ENCODE measurements around the gene EEIG1. TPM values are rescaled to one million over a fixed set of nuclear protein-coding genes. Genes with fewer than 3 reads are reported as not detected.

Gene EEIG1
- total RNA-seq, 2 donors from 2014 or later: 254 to 268 TPM

DNA sequence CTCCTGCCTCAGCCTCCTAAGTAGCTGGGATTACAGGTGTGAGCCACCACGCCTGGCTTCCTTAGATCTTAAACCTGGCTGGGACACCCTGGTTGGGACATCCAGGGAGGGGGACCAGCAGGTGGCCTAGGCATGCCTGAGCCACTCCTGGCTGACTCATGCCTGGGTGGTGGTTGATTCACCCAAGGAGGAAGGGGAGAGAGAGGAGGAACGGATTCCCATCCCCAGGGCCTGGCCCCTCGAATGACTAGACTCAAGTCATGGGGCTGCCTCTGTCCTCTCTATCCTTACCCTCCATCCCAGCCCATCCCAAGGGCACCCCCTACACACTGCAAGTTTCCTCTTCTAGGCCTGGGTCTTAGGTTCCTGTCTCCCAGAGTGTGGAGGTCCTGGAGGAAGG lies 12.7 kb downstream of the EEIG1 start:
- Mint-ChIP-seq H3K4me3 (peak overlapping the region; percentile 97), H3K27ac (peak overlapping the region; percentile 99), H3K27me3 (no peaks in the 10 kb centered on the region), H3K4me1 (peaks cover 86% of the 10 kb centered on the region), H3K36me3 (ENCODE audit: low read depth) (peaks cover 4% of the 10 kb centered on the region)
- no peaks in the 10 kb centered on the region for H3K9me3 ChIP-seq (ENCODE audit: control insufficient read depth, low read length, poor library complexity, severe bottlenecking)
- ATAC-seq (no peak), DNase-seq (no peak)

GRCh38 chr9:127967151-127967809 lies 13.5 kb downstream of the EEIG1 start:
- H3K4me3 Mint-ChIP-seq: peak overlapping the region; percentile 85
- peak overlapping the region; percentile 99 for H3K27ac Mint-ChIP-seq
- H3K9me3 ChIP-seq (ENCODE audit: control insufficient read depth, low read length, poor library complexity, severe bottlenecking): no peaks in the 10 kb centered on the region
- DNase-seq (no peak), ATAC-seq (no peak)
- peaks cover 85% of the 10 kb centered on the region for H3K4me1 Mint-ChIP-seq
- no peaks in the 10 kb centered on the region for H3K27me3 Mint-ChIP-seq
- peaks cover 4% of the 10 kb centered on the region for H3K36me3 Mint-ChIP-seq (ENCODE audit: low read depth)

DNA sequence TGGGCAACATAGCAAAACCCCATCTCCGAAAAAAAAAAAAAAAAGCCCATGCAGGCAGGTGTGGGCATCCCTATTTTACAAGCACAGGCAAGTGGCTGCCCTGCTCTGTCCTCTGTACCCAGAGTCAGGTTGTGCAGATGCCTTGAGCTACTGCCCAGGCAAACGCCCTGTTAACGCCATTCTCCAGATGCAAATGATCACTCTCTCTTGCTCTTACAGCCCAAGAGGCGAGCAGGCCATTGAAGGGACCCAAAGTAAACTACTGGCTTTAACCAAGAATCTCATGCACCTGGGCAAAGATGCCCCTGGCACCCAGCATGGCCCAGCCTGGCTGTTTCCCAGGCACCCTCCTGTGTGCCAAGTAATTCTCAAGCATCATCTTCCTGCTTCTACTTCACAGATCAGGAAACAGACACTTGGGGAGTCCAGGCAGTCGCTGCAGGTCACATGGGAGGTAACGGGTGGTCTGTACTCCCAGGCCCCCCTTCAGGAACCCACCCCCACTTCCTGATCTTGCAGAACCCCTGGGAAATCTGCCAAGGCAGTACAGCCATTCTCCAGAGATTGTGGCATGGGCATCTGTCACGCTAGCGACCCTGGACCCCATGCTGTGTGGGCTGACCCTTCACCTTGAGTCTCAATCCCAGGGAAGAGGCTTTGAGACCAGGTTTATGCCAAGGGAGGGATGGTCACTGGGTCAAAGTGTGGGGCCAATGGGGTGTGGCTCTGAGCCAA lies 14.2 kb downstream of the EEIG1 start:
- Mint-ChIP-seq H3K4me1 (peaks cover 85% of the 10 kb centered on the region), H3K36me3 (ENCODE audit: low read depth) (peaks cover 3% of the 10 kb centered on the region), H3K27ac (peak overlapping the region; percentile 99), H3K27me3 (no peaks in the 10 kb centered on the region), H3K4me3 (peak overlapping the region; percentile 85)
- no peak for ATAC-seq
- H3K9me3 ChIP-seq (ENCODE audit: control insufficient read depth, low read length, poor library complexity, severe bottlenecking): no peaks in the 10 kb centered on the region
- no peak for DNase-seq

- Mint-ChIP-seq H3K36me3 (ENCODE audit: low read depth) (peaks cover 4% of the 10 kb centered on the region), H3K27me3 (no peaks in the 10 kb centered on the region), H3K4me1 (peaks cover 85% of the 10 kb centered on the region), H3K27ac (peak overlapping the region; percentile 99), H3K4me3 (peak overlapping the region; percentile 85)
- ATAC-seq (no peak), DNase-seq (no peak)
- no peaks in the 10 kb centered on the region for H3K9me3 ChIP-seq (ENCODE audit: control insufficient read depth, low read length, poor library complexity, severe bottlenecking)
Measured at GRCh38 chr9:127965953-127966352, 14.8 kb downstream of the EEIG1 start.

DNA sequence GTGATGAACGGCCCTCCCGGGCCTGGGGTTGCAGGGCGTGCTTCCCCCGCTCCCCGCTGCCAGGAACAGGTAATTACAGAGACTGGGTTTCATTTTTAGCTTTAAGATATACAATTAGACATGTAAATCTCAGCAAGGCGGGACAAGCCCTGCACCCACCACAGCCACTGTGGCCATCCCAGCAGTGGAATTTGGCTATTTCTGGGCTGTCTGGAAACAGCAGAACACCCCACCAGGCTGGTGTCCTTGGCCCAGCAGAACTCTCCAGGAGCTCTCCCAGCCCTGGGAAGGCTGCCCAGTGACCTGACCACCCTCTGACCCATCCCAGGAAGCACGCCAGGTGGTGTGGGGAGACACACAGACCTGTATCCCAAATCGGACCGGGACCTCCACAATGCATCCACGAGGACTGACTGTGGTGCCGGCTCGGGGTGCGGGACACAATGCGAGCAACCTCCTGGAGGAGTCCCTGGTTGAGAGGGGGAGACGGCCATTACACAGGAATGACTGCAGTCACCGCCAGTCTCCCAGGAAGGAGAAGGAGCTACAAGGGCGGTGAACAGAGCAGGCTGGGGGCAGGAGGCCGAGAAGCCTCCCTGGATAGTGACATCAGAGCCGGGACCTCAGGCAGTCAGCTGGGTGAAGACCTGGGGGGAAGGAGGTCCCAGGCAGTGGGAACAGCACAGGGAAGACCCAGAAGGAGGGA lies 17.3 kb downstream of the EEIG1 start:
- Mint-ChIP-seq H3K4me1 (peaks cover 80% of the 10 kb centered on the region), H3K27me3 (no peaks in the 10 kb centered on the region), H3K4me3 (peak overlapping the region; percentile 73), H3K27ac (peak overlapping the region; percentile 99), H3K36me3 (ENCODE audit: low read depth) (peaks cover 9% of the 10 kb centered on the region)
- no peaks in the 10 kb centered on the region for H3K9me3 ChIP-seq (ENCODE audit: control insufficient read depth, low read length, poor library complexity, severe bottlenecking)
- DNase-seq: no peak
- no peak for ATAC-seq

- DNase-seq: no peak
- Mint-ChIP-seq H3K4me1 (peaks cover 77% of the 10 kb centered on the region), H3K36me3 (ENCODE audit: low read depth) (peaks cover 9% of the 10 kb centered on the region)
Measured at GRCh38 chr9:127963041-127963358, 17.8 kb downstream of the EEIG1 start.

GRCh38 chr9:127962278-127962677 lies 18.5 kb downstream of the EEIG1 start:
- no peak for DNase-seq
- Mint-ChIP-seq H3K27ac (peak overlapping the region; percentile 99), H3K4me1 (peaks cover 73% of the 10 kb centered on the region), H3K36me3 (ENCODE audit: low read depth) (peaks cover 9% of the 10 kb centered on the region), H3K27me3 (no peaks in the 10 kb centered on the region), H3K4me3 (peak overlapping the region; percentile 67)
- no peaks in the 10 kb centered on the region for H3K9me3 ChIP-seq (ENCODE audit: control insufficient read depth, low read length, poor library complexity, severe bottlenecking)
- no peak for ATAC-seq

More at GRCh38 chr9:127963041-127963358, 17.8 kb downstream of the EEIG1 start:
- H3K9me3 ChIP-seq (ENCODE audit: control insufficient read depth, low read length, poor library complexity, severe bottlenecking): no peaks in the 10 kb centered on the region
- no peak for ATAC-seq
- Mint-ChIP-seq H3K27ac (peak overlapping the region; percentile 99), H3K4me3 (peak overlapping the region; percentile 73), H3K27me3 (no peaks in the 10 kb centered on the region)

DNA sequence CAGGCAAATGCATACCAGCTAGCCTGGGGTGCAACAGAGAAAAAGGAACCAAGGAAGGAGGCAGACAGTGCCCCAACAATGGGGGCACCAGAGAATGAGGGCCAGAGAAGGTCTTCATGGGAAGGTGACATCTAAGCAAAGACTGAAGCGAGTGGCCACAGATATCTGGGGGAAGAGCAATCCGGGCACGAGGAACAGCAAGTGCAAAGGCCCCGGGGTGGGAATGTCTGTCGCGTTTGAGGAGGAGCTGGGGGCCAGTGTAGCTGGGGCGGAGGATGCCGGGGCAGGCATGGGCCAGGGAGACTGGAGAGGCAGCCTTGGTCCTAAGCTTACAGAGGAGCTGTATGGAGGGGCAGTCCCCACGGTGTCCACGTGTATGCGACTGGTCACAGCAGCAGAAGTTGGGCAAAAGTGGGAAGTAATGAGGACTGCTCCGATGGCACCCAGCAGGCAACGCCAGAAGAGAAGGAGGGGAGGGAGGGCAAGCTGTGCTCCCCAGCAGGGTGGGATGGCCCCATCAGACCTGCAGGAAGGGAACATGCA lies 19.1 kb downstream of the EEIG1 start:
- no peak for ATAC-seq
- DNase-seq: no peak
- H3K4me1 Mint-ChIP-seq: peaks cover 72% of the 10 kb centered on the region
- H3K9me3 ChIP-seq (ENCODE audit: control insufficient read depth, low read length, poor library complexity, severe bottlenecking): no peaks in the 10 kb centered on the region
- peak overlapping the region; percentile 52 for H3K4me3 Mint-ChIP-seq
- peak overlapping the region; percentile 99 for H3K27ac Mint-ChIP-seq
- no peaks in the 10 kb centered on the region for H3K27me3 Mint-ChIP-seq
- peaks cover 9% of the 10 kb centered on the region for H3K36me3 Mint-ChIP-seq (ENCODE audit: low read depth)

DNA sequence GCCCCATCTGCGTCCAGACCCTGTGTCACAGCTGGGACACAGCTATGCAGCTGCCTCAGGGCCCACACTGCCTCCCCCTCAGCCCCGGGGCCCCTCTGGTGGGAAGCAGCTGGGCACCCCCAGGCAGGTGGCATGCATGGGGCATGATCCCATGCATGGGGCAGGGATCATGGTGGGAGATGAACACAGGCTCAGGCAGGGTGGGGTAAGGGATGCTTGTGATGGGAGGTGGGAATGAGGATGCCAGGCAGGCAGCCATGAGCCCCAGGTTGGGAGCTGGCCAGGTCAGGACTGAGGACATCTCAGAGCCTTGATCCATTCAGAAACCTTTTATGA lies 19.7 kb downstream of the EEIG1 start:
- ATAC-seq: no peak
- H3K27me3 Mint-ChIP-seq: no peaks in the 10 kb centered on the region
- peaks cover 9% of the 10 kb centered on the region for H3K36me3 Mint-ChIP-seq (ENCODE audit: low read depth)
- H3K27ac Mint-ChIP-seq: peak overlapping the region; percentile 99
- no peaks in the 10 kb centered on the region for H3K9me3 ChIP-seq (ENCODE audit: control insufficient read depth, low read length, poor library complexity, severe bottlenecking)
- peaks cover 72% of the 10 kb centered on the region for H3K4me1 Mint-ChIP-seq
- peak overlapping the region; percentile 52 for H3K4me3 Mint-ChIP-seq
- no peak for DNase-seq

DNA sequence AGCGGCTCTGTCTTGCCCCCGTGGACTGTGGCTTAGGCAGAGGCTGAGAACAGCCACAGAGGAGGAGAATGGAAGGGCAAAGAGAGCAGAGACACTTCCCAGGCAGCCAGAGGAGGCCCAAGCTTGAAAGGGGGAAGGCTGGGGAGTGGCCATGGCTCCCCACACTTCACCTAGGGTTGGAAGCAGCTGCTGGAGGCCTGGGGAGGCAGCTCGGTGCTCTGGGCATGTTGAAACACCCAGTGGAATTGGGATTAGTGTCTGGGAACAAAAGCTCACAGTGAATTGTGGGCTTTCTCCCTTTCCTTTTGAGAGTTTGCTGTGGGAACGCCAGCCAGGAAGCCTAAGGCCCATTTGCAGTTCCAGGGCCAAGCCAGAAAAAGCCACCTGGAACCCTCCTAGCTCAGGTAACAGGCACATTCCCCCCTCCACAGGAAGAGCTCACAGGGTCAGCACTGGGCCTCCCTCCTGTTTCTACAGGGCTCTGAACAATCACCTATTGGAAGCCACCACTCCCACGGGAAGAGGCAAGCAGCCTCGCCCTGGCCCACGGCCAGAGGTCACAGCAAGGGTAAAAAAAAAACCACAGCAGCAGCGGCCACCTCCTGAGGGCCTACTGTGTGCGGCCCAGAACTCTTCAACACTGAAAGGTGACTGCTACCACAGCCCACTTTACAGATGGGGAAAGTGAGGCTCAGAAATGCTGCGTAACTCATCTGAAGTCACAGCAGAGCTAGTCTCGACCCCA lies 20.2 kb downstream of the EEIG1 start:
- Mint-ChIP-seq H3K27ac (peak overlapping the region; percentile 99), H3K27me3 (no peaks in the 10 kb centered on the region), H3K36me3 (ENCODE audit: low read depth) (peaks cover 9% of the 10 kb centered on the region), H3K4me1 (peaks cover 73% of the 10 kb centered on the region), H3K4me3 (peak overlapping the region; percentile 88)
- ATAC-seq (no peak), DNase-seq (no peak)
- no peaks in the 10 kb centered on the region for H3K9me3 ChIP-seq (ENCODE audit: control insufficient read depth, low read length, poor library complexity, severe bottlenecking)

GRCh38 chr9:127959841-127960409 lies 20.9 kb downstream of the EEIG1 start:
- no peak for DNase-seq
- H3K27me3 Mint-ChIP-seq: no peaks in the 10 kb centered on the region
- H3K4me3 Mint-ChIP-seq: peak overlapping the region; percentile 88
- no peak for ATAC-seq
- peaks cover 71% of the 10 kb centered on the region for H3K4me1 Mint-ChIP-seq
- no peaks in the 10 kb centered on the region for H3K9me3 ChIP-seq (ENCODE audit: control insufficient read depth, low read length, poor library complexity, severe bottlenecking)
- peaks cover 9% of the 10 kb centered on the region for H3K36me3 Mint-ChIP-seq (ENCODE audit: low read depth)
- peak overlapping the region; percentile 99 for H3K27ac Mint-ChIP-seq

DNA sequence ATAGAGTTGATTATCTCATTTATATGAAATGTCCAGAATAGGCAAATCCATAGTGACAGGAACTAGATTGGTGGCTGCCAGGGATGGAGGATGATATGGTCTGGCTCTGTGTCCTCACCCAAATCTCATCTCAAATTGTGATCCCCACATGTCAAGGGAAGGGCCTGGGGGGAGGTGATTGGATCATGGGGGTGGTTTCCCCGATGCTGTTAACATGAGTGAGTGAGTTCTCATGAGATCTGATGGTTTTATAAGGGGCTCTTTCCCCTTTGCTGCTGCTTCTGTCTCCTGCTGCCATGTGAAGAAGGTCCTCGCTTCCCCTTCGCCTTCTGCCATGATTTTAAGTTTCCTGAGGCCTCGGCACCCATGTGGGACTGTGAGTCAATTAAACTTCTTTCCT lies 21.4 kb downstream of the EEIG1 start:
- Mint-ChIP-seq H3K4me3 (peak overlapping the region; percentile 88), H3K27me3 (no peaks in the 10 kb centered on the region), H3K36me3 (ENCODE audit: low read depth) (peaks cover 9% of the 10 kb centered on the region), H3K4me1 (peaks cover 69% of the 10 kb centered on the region), H3K27ac (peak overlapping the region; percentile 99)
- DNase-seq (no peak), ATAC-seq (no peak)
- no peaks in the 10 kb centered on the region for H3K9me3 ChIP-seq (ENCODE audit: control insufficient read depth, low read length, poor library complexity, severe bottlenecking)

Data from T-helper 17 cell (primary cell).